SH-SY5Y (cell line): Measurements from ENCODE around the gene TMEM39B.

ENCODE experiments used
- GATA2 ChIP-seq: IDR thresholded peaks from 2 replicates; pipeline ENCODE4 v1.6.1; 2011; ENCODE audit warnings: mild to moderate bottlenecking, low read depth, low read length
- GATA3 ChIP-seq: IDR thresholded peaks from 2 replicates; pipeline ENCODE4 v1.6.1; 2011; ENCODE audit warnings: low read depth, mild to moderate bottlenecking, low read length, moderate library complexity

Gene TMEM39B

DNA sequence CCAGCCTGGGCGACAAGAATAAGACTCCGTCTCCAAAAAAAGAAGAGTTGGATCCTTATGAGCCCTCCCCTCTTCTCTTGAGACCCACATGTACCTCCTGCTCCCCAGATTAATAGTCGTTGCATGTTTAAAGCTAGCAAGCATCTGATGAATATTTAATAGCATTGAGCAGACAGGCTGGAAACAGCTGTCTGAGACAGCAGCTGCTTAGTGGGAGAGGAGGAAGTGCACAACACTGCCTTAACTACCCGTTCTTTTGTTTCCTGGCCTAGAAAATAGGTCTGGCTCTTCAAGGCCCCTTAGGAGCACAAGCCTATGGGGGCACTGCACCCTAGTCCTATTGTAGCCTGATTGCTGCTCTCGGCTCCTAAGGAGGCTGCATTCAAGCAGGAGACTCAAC lies 17.3 kb upstream of the TMEM39B start:
- TF ChIP-seq GATA2 (no peak), GATA3 (no peak)

DNA sequence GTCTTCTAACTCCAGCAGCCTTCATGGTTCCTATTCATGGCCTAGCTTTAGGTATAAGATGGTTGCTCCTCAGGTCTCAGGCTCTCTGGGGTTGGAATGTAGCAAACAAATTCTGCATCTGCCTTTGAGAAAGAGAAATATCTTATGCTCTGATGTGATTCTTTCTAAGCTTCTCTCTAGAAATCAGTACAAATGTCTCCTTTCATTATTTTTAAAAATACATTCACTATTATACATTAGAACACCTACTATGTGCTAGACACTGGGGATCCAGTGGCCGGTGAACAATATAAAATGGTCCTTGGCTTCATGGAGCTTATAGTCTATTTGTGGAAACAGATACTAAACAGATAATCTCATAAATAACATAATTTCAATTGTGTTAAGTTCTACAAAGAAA lies 16.1 kb upstream of the TMEM39B start:
- TF ChIP-seq GATA3 = no peak
- TF ChIP-seq GATA2 = no peak

DNA sequence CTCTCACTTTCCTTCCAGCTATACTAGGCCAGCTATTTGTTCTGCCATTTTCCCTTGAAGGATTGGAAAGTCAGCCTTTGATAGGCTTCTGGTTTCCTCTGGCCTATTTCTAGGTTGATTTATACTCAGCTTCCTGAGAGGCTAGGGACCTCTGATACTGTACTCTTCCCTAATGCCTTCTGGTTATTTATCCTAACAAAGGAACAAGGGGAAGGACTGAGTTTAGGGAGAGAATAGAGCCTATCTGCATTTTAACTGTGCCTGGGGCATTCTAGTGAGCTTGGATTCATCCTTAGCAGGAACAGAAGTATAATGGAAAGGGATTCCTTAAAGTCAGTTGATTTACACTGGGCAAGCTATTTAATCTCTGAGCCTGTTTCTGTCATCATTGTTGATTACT lies 11.8 kb upstream of the TMEM39B start:
- no peak for TF ChIP-seq GATA3
- no peak for TF ChIP-seq GATA2

DNA sequence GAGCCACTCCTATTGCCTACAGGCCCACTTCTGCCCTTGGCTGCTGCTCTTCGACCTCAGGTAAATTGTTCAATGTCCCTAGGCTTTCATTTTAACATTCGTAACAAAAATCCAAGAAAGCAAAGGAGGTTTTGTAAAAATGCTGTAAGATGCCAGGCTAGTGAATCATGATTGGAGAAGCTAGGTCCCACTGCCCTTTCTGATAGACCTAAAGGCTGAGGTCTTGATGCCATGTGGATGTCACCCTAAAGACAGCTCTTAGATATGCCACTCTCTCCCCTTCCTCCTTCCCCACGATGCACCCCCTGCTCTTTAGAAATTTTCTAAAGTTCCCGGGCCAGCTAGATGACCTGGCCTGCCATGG lies 9.9 kb upstream of the TMEM39B start:
- TF ChIP-seq GATA3 = no peak
- TF ChIP-seq GATA2 = no peak

DNA sequence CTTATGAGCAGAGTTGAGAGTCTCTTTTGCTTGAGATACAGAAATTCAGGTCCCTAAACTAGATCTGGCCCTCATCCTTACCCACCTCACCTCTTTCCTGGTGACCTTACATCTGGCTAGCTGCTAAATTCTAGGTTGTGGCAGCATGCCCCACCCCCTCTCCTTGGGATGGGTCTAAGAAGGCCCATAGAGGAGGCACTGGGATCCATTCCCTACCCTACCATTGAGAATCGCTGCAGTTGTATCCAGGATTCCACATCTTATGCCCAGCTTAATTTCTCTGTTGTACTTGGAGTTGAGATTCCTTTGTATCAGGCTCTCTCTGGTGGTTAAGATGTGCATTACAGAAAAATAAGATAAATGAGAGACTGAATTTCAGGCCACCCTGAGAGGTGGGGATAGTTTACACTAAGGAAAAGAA lies 9.5 kb upstream of the TMEM39B start:
- TF ChIP-seq GATA2 (no peak), GATA3 (no peak)

DNA sequence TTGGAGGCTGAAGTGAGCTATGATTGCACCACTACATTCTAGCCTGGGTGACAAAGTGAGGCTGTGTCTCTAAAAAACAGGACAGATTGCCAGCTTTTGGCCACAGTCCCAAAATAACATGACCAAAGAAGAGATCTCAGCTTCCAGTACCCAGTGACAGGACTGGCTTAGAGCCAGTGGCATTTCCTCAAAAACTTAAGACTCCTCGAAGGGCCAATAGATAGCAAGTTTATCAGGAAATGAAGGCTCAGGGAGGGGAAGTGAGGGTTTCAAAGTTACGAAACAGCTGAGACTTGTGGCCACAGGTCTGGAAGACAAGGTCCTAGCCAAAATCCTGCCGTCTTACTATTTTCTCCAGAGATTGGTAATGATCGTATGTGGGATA lies 6.3 kb upstream of the TMEM39B start:
- TF ChIP-seq GATA3 = no peak

DNA sequence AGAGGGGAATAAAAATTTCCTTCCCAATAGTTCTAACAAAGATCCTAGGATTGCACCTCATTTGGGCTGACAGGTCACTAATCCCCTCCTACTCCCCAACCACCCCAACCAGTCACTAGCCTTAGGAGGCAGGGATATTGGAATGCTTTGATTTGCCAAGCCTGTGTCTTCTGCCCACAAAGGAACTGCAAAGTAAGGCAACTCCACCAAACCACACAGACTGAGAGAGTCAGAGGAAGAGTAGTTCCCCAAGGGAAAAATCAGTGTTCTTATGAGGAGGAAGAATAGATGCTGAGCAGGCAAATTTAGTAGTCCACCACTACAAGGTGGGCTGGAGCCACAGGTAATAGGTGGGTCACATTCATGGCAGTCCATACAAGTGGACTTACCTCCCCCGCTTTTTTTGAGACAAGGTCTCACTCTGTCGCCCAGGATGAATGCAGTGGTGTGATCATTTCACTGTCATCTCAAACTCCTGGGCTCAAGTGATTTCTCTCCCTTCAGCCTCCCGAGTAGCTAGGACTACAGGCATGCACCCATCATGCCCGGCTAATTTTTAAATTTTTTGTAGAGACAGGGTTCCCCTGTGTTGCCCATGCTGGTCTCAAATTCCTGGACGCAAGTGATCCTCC lies 3.7 kb upstream of the TMEM39B start:
- TF ChIP-seq GATA3 = no peak
- no peak for TF ChIP-seq GATA2

DNA sequence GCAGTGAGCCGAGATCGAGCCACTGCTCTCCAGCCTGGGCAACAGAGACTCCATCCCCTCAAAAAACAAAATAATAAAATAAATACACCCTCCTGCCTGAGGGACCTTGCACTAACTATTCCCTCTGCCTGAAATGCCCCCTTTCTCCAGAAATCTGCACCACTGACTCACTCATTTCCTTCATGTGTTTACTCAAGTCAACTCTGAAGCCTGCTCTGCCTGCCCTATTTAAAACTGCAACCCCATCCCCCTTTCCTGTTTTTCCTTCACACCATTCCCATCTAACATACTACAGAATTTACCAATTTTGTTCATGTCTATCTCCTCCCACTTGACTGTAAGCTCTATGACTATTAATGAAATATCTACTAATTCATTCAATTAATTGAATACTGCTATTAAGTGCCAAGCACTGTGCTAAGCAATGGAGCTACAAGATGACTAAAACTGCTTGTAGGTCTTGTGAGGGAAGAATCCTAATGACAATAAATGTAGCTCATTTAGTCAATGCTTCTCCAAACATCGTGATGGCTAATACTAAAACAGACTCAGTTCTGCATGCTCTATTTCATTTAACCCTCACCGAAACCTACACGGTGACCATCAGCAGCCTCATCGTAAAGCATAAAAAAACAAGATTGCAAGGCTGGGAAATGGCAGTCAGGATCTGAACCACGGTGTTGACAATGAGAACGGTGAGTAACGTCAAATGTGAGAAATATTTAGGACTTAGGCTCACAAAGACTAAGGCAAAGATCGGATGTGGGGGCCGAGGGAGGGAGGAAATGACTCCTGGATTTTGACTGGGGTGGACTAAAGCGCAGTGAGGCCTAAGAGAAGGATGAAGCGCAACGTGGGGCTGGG lies 749 bp upstream of the TMEM39B start:
- TF ChIP-seq GATA3 = no peak
- no peak for TF ChIP-seq GATA2

DNA sequence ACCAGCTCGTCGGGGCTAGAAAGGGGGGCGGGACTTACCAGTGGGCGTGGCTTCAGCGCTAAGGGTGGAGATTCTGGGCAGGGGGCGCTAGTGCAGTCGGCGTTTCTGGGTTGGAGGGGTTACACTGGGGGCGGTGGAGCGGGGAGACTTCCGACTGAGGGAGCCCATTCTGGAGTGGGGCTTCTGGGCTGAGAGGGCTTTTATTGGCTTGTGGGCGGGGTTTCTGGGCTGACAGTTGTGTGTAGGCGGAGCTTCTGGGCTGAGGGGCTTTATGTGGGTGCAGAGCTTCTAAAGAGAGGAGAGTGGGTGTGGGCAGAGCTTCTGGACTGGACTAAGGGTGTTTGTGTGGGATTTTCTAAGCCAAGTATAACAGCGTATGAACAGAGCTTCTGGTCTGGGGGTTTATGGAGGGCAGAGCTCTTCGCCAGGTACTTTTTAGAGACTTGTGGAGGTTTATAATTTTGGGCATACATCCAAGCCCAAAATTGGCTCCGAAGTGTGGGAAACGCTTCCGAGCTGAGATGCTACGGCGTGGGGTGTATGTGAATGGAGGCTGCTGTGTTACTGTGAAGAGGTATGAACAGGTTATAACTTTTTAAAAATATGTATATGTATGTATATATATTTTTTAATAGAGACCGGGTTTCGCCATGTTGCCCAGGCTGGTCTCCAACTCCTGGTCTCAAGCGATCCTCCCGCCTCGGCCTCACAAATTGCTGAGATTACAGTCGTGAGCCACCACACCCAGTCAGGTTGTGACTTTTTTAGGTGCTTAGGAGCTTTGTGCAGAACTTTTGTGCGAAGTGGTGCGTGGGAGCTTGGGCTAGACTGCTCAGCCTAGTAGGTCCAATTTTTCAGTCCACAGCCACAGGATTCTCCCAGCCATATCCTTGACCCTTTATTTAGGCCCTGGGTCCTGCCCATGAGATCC lies 825 bp downstream of the TMEM39B start:
- TF ChIP-seq GATA3 (no peak), GATA2 (no peak)

DNA sequence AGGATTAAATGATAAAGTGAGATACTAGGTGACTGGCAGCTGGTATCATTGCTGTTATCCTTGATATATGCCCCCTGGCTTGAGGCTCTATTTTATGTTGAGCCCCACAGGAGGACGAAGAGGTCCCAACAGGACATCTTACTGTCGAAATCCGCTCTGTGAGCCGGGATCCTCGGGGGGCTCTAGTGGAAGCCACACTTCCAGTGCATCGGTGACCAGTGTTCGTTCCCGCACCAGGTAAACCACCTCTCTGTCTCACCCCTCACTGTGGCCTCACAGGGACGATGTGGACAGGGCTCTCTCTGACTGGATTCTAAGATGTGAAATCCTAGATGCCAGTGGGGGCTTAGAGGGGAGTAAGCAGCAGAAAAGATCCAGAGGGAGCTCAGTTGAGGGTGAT lies 2.1 kb downstream of the TMEM39B start:
- no peak for TF ChIP-seq GATA2
- TF ChIP-seq GATA3 = no peak

DNA sequence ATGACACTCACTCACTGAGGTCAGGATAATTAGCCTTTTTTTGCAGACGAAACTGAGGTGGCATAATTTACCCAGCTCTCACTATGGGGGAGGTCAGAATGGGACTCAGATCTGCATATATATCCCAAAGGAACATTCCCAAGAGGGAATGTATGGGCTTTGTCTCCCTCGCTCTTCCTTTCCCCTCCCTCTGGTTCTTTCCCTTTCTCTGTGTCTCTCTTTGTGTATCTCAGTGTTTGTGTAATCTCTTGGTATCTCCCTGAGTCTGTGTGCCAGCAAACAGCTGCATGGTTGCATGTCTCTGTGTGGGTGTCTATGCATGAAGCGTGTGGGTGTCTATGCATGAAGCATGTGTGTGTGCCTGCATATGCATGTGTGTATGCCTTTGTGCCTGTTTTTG lies 4.7 kb downstream of the TMEM39B start:
- TF ChIP-seq GATA2 (no peak), GATA3 (no peak)

DNA sequence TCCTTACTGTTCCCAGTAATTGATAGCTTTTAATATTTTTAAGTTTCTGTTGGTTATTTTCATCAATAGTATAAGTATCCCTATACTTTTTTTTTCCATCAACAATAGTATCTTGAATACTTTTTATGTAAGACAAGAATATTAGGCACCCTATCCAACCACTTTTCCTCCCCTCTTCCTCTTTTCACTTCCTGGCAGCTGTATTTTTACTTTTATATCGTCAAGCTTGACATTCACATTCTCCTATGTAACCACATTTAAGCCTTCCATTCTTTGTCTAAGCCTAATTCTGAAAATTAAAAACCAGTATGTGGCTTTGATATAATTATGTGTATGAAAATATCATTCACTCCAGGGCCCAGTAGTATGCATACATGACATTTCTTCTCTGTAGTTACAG lies 9.3 kb downstream of the TMEM39B start:
- no peak for TF ChIP-seq GATA2
- TF ChIP-seq GATA3 = no peak

DNA sequence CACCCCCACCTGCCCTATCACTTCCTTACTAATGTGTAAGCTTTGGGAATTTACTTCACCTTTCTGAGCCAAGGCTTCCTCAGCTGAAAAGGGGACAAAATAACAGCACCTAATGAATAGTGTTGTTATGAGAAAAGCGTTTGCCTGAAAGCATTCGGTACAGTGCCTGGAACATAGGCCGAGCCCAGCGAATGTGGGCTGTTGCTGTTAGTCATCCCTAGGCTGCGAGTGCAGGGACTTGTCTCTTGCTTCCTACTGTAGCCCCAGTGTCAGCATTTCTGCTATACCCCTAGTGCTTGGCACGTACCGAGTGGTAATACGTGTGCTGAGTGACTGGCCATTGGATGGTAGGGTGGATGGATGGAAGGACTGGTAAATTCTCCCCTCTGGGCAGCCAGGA lies 18.4 kb downstream of the TMEM39B start:
- TF ChIP-seq GATA3 = no peak
- TF ChIP-seq GATA2 = no peak

DNA sequence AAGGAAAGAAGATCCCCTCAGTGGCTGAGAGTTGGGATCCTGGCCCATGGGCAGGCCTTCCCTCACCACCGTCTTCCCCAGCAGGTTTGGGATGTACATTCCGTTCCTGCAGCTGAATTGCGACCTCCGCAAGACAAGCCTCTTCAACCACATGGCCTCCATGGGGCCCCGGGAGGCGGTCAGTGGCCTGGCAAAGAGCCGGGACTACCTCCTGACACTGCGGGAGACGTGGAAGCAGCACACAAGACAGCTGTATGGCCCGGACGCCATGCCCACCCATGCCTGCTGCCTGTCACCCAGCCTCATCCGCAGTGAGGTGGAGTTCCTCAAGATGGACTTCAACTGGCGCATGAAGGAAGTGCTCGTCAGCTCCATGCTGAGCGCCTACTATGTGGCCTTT lies 18.9 kb downstream of the TMEM39B start:
- TF ChIP-seq GATA3 (no peak), GATA2 (no peak)

DNA sequence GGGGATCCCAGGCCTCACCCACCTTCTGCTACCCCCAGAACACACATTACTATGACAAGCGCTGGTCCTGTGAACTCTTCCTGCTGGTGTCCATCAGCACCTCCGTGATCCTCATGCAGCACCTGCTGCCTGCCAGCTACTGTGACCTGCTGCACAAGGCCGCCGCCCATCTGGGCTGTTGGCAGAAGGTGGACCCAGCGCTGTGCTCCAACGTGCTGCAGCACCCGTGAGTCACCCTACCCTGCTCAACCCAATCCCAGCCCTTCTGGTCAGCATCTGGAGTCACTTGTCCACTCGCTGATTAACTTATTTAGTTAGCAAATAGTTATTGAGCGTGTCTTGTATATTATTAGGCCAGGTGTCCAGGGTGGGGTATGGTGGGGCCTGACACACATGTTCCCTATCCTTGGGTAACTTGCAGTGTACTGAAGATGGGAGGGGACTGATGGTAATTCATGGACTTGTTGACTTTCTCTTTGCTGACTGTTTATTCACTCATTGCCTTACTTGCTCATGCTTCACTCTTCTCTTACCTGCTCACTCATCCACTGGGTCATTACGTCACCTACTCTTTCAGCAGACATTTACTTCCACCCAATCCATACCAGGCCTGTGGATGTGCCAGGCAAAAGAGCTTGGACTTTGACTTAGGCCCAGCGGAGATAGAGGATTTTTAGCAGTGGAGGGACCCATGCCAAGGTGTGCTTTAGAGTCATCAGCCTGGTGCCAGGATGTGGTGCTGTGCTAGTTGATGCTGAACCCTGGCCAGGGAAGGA lies 22.2 kb downstream of the TMEM39B start:
- TF ChIP-seq GATA2 (no peak), GATA3 (no peak)
